HCT116 (cell line): ENCODE results near the gene FXYD6. TPM values are rescaled to one million over a fixed set of nuclear protein-coding genes. Genes with fewer than 3 reads are reported as not detected.

Experiments
- ATAC-seq: fragments of 200-7000 bp; cut with Tn5 transposase; 2 replicates; pipeline ENCODE4 v1.9.1; 2020; ENCODE audit warnings: mild to moderate bottlenecking, moderate library complexity
- BruUV-seq: library from RNA; stranded (reverse); fragments of 400-500 nt; replicated peaks from 2 replicates; lab custom pipeline; 2021; lab: Mats Ljungman, UMichigan
- CTCF ChIA-PET: fragments of 300-600 bp; sonication (Branson Sonifier 250); formaldehyde crosslinking; loops from one replicate; lab custom pipeline; 2021; ENCODE audit warnings: antibody characterized with exemption; lab: Charles Lee
- POLR2A ChIA-PET: fragments of 300-600, 350-600 bp; sonication (Branson Sonifier 250); formaldehyde crosslinking; loops from one replicate; lab custom pipeline; 2021; ENCODE audit warnings: antibody characterized with exemption; lab: Charles Lee
- RAD21 ChIA-PET, 2 experiments: fragments of 300-600 bp; sonication (Branson Sonifier 250); formaldehyde crosslinking; loops; one replicate each; lab custom pipeline; 2023; ENCODE audit warnings: low total read pairs in 2 of 2; ENCODE audit not compliant: uncharacterized antibody in 2 of 2, unreplicated experiment in 2 of 2, low non-redundant PET in 1 of 2; lab: Charles Lee
- DNase-seq: peaks from one replicate; pipeline ENCODE4 v3.0.0-alpha.2; 2010; ENCODE audit warnings: low read depth, low spot score
- H2AFZ ChIP-seq: fragments of 200-600 bp; shearing (Covaris generic), sonication (generic); 2 replicates; pipeline ENCODE4 v1.6.1; 2017; ENCODE audit warnings: low read depth, mixed run types, mixed read lengths, antibody characterized with exemption, low read length; ENCODE audit not compliant: poor library complexity, severe bottlenecking
- H3K27ac ChIP-seq: 2 replicates; pipeline ENCODE4 v1.5.1; 2012; ENCODE audit warnings: low read depth, low read length
- H3K27me3 ChIP-seq: fragments of 200-600 bp; sonication (generic); 2 replicates; pipeline ENCODE4 v1.6.1; 2016; ENCODE audit warnings: mixed run types, low read length, mixed read lengths; ENCODE audit not compliant: insufficient read depth
- H3K36me3 ChIP-seq, 2 experiments: fragments of 200-500 bp in 1 of 2; fragments of 200-600 bp in 1 of 2; sonication (Bioruptor generic) in 1 of 2; sonication (generic) in 1 of 2; 2 replicates each; pipeline versions ENCODE4 v1.5.1 to v1.6.1; 2014 to 2016; ENCODE audit warnings: low read length in 2 of 2, inconsistent platforms in 1 of 2, mixed read lengths in 1 of 2, mixed run types in 1 of 2; ENCODE audit not compliant: insufficient read depth in 2 of 2, control insufficient read depth in 1 of 2
- H3K4me1 ChIP-seq, 2 experiments: fragments of 200-600 bp in 1 of 2; sonication (generic) in 1 of 2; 2 replicates each; pipeline versions ENCODE4 v1.5.1 to v1.6.1; 2012 to 2017; ENCODE audit warnings: low read length in 2 of 2, inconsistent platforms in 1 of 2, mild to moderate bottlenecking in 1 of 2, mixed read lengths in 1 of 2, mixed run types in 1 of 2, moderate library complexity in 1 of 2; ENCODE audit not compliant: insufficient read depth in 2 of 2, control insufficient read depth in 1 of 2
- H3K4me2 ChIP-seq: fragments of 200-600 bp; sonication (generic); 2 replicates; pipeline ENCODE4 v1.6.1; 2017; ENCODE audit warnings: mixed run types, low read length, mixed read lengths
- H3K4me3 ChIP-seq, 2 experiments: fragments of 200-600 bp in 1 of 2; sonication (generic) in 1 of 2; replicated peaks in 1 of 2; 2 replicates each; pipeline ENCODE4 v1.5.1; 2011 to 2016; ENCODE audit warnings: low read length in 2 of 2, control low read depth in 1 of 2, low read depth in 1 of 2, mild to moderate bottlenecking in 1 of 2, mixed read lengths in 1 of 2, mixed run types in 1 of 2
- H3K79me2 ChIP-seq: fragments of 200-600 bp; sonication (generic); 2 replicates; pipeline ENCODE4 v1.6.1; 2017; ENCODE audit warnings: mild to moderate bottlenecking, mixed run types, low read length, moderate library complexity, mixed read lengths; ENCODE audit not compliant: insufficient read depth
- H3K9ac ChIP-seq: fragments of 200-600 bp; sonication (generic); 2 replicates; pipeline ENCODE4 v1.6.1; 2016; ENCODE audit warnings: low read length, mixed read lengths
- H3K9me2 ChIP-seq: fragments of 200-600 bp; sonication (generic), shearing (Covaris generic); 2 replicates; pipeline ENCODE4 v1.6.1; 2017; ENCODE audit warnings: mixed run types, mild to moderate bottlenecking, moderate library complexity; ENCODE audit not compliant: insufficient read depth
- H3K9me3 ChIP-seq, 2 experiments: fragments of 200-500 bp in 1 of 2; fragments of 200-600 bp in 1 of 2; sonication (Bioruptor generic) in 1 of 2; sonication (generic) in 1 of 2; 2 replicates each; pipeline ENCODE4 v1.6.1; 2014 to 2017; ENCODE audit warnings: low read length in 2 of 2, mixed read lengths in 2 of 2, inconsistent platforms in 1 of 2, low read depth in 1 of 2, mild to moderate bottlenecking in 1 of 2, mixed run types in 1 of 2, moderate library complexity in 1 of 2; ENCODE audit not compliant: control insufficient read depth in 1 of 2, insufficient read depth in 1 of 2
- H4K20me1 ChIP-seq: fragments of 200-600 bp; sonication (generic), shearing (Covaris generic); 2 replicates; pipeline ENCODE4 v1.6.1; 2017; ENCODE audit warnings: mixed run types, mild to moderate bottlenecking, moderate library complexity; ENCODE audit not compliant: insufficient read depth
- CBX3 ChIP-seq: IDR thresholded peaks from 2 replicates; pipeline ENCODE4 v1.6.1; 2012; ENCODE audit warnings: low read depth
- CEBPB ChIP-seq: IDR thresholded peaks from 2 replicates; pipeline ENCODE4 v1.6.1; 2012; ENCODE audit warnings: low read depth
- EGR1 ChIP-seq: IDR thresholded peaks from 2 replicates; pipeline ENCODE4 v1.6.1; 2012; ENCODE audit warnings: low read depth
- ELF1 ChIP-seq: IDR thresholded peaks from 2 replicates; pipeline ENCODE4 v1.6.1; 2012; ENCODE audit warnings: low read depth, borderline replicate concordance
- EZH2 ChIP-seq: fragments of 200-600 bp; sonication (generic); IDR thresholded peaks from 2 replicates; pipeline ENCODE4 v1.6.1; 2017; ENCODE audit warnings: antibody characterized with exemption, mixed run types
- FOSL1 ChIP-seq: IDR thresholded peaks from 2 replicates; pipeline ENCODE4 v1.6.1; 2012; ENCODE audit warnings: low read depth
- POLR2AphosphoS5 ChIP-seq: IDR thresholded peaks from 2 replicates; pipeline ENCODE4 v1.6.1; 2011; ENCODE audit warnings: mild to moderate bottlenecking, low read depth, low read length, moderate library complexity
- SIN3A ChIP-seq: IDR thresholded peaks from 2 replicates; pipeline ENCODE4 v1.6.1; 2012; ENCODE audit warnings: low read depth
- SRF ChIP-seq: IDR thresholded peaks from 2 replicates; pipeline ENCODE4 v1.6.1; 2012; ENCODE audit warnings: low read depth
- TCF7L2 ChIP-seq: IDR thresholded peaks from 2 replicates; pipeline ENCODE4 v1.7.0; 2011; ENCODE audit warnings: borderline replicate concordance, inconsistent platforms; ENCODE audit not compliant: insufficient read depth, insufficient read length; ENCODE audit errors: extremely low read depth
- YY1 ChIP-seq: IDR thresholded peaks from 2 replicates; pipeline ENCODE4 v1.6.1; 2011; ENCODE audit warnings: low read length, low read depth, moderate library complexity, mild to moderate bottlenecking; ENCODE audit not compliant: insufficient replicate concordance; ENCODE audit errors: extremely low read depth
- ZBTB33 ChIP-seq: IDR thresholded peaks from 2 replicates; pipeline ENCODE4 v1.6.1; 2011; ENCODE audit warnings: mild to moderate bottlenecking, low read length, moderate library complexity; ENCODE audit not compliant: insufficient replicate concordance; ENCODE audit errors: extremely low read depth
- ZFX ChIP-seq: fragments of 450-650 bp; IDR thresholded peaks from 2 replicates; pipeline ENCODE4 v1.6.1; 2017
- ZNF274 ChIP-seq: fragments of 200-500 bp; sonication (Bioruptor generic); IDR thresholded peaks from 2 replicates; pipeline ENCODE4 v1.6.1; 2014; ENCODE audit warnings: mild to moderate bottlenecking, low read depth, low read length, inconsistent platforms
- intact Hi-C: fragments of 100-400 bp; cut with micrococcal nuclease; formaldehyde crosslinking; loops from 2 replicates; pipeline ENCODE4 v1.10.0; 2022
- total RNA-seq: library from RNA; stranded (reverse); gene quantifications from one replicate; pipeline ENCODE4 v1.2.1, GENCODE V29; 2021; ENCODE audit not compliant: unreplicated experiment
- TF ChIP-seq, protein P1 (sequence below): IDR thresholded peaks from 2 replicates; pipeline ENCODE4 v1.6.1; 2012
- TF ChIP-seq, protein P2 (sequence below), 3 experiments: fragments of 200-600 bp in 1 of 3; sonication (generic) in 1 of 3; IDR thresholded peaks in 2 of 3; conservative IDR thresholded peaks in 1 of 3; 2 replicates each; pipeline ENCODE4 v1.5.1; 2012 to 2017; ENCODE audit warnings: low read depth in 2 of 3, low read length in 2 of 3, antibody characterized with exemption in 1 of 3, borderline replicate concordance in 1 of 3, control low read depth in 1 of 3, mild to moderate bottlenecking in 1 of 3, mixed read lengths in 1 of 3, mixed run types in 1 of 3, moderate library complexity in 1 of 3; ENCODE audit not compliant: insufficient read depth in 1 of 3

FXYD6 gene
- total RNA-seq, 1 experiment from 2014 or later, result 2.5 TPM

GRCh38 chr11:117806846-117807245 lies 69.6 kb downstream of the FXYD6 start:
- Histone ChIP-seq H2AFZ (no peak overlapping the region), H3K27me3 (no peaks in the 10 kb centered on the region), H3K4me1 (peaks cover 6 to 13% of the 10 kb centered on the region in 2 experiments; a peak in 3 of 4 replicates), H3K4me2 (no peak overlapping the region), H3K79me2 (no peaks in the 10 kb centered on the region), H3K9ac (no peak overlapping the region), H3K9me3 (no peaks in the 10 kb centered on the region), H3K9me2 (no peaks in the 10 kb centered on the region)
- DNase-seq, result no peak
- no TSS peak for BruUV-seq
- no peak for ATAC-seq
- RAD21 ChIA-PET, result interaction anchor here (1.0 to 1.2 kb wide), 4 partner anchors 11 to 381 kb away, joined by 4 to 6 read pairs (median 4); no protein-coding TSS in a partner anchor
- TF ChIP-seq EZH2, result no peak
- no peak for TF ChIP-seq EGR1
- TF ChIP-seq, protein P1, sequence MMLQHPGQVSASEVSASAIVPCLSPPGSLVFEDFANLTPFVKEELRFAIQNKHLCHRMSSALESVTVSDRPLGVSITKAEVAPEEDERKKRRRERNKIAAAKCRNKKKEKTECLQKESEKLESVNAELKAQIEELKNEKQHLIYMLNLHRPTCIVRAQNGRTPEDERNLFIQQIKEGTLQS, result no peak
- TF ChIP-seq SRF, result no peak
- TF ChIP-seq ZNF274, result no peak
- TF ChIP-seq, protein P2, sequence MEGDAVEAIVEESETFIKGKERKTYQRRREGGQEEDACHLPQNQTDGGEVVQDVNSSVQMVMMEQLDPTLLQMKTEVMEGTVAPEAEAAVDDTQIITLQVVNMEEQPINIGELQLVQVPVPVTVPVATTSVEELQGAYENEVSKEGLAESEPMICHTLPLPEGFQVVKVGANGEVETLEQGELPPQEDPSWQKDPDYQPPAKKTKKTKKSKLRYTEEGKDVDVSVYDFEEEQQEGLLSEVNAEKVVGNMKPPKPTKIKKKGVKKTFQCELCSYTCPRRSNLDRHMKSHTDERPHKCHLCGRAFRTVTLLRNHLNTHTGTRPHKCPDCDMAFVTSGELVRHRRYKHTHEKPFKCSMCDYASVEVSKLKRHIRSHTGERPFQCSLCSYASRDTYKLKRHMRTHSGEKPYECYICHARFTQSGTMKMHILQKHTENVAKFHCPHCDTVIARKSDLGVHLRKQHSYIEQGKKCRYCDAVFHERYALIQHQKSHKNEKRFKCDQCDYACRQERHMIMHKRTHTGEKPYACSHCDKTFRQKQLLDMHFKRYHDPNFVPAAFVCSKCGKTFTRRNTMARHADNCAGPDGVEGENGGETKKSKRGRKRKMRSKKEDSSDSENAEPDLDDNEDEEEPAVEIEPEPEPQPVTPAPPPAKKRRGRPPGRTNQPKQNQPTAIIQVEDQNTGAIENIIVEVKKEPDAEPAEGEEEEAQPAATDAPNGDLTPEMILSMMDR (IDR thresholded peaks at IDR 0.05 in 2 of 3, conservative IDR thresholded peaks at IDR 0.05 in 1 of 3; ENCODE audit: borderline replicate concordance in 1 of 3, insufficient read depth in 1 of 3, low read depth in 2 of 3, low read length in 2 of 3), result no peak
- TF ChIP-seq ZFX, result no peak
- TF ChIP-seq YY1, result no peak
- no peak for TF ChIP-seq CBX3
- no peak for TF ChIP-seq ZBTB33
- no peak for TF ChIP-seq SIN3A
- TF ChIP-seq ELF1, result no peak
- no peak for TF ChIP-seq CEBPB
- TF ChIP-seq TCF7L2, result no peak
- no peak for TF ChIP-seq POLR2AphosphoS5
- TF ChIP-seq FOSL1, result no peak
- TF ChIP-seq, all 23 proteins: peak for 0
- Histone ChIP-seq H3K4me3 (no peak overlapping the region), H3K36me3 (no peaks in the 10 kb centered on the region), H3K27ac (no peak overlapping the region), H4K20me1 (no peaks in the 10 kb centered on the region)
- POLR2A ChIA-PET, result no interaction called here
- intact Hi-C loops, result loop anchor here (1.0 to 5.0 kb wide), 3 partner anchors 246 to 480 kb away; no protein-coding TSS in a partner anchor
- CTCF ChIA-PET, result interaction anchor here (0.6 to 3.2 kb wide), 16 partner anchors 10 to 484 kb away, joined by 3 to 90 read pairs (median 4); no protein-coding TSS in a partner anchor
